Measurements from ENCODE around the gene PYCR2. TPM values are rescaled to one million over a fixed set of nuclear protein-coding genes. Genes with fewer than 3 reads are reported as not detected.

Gene PYCR2
- polyA plus RNA-seq, 2 of the 4 experiments (the other 2 are of a cell fraction) = 45.4 to 50.5 TPM

DNA sequence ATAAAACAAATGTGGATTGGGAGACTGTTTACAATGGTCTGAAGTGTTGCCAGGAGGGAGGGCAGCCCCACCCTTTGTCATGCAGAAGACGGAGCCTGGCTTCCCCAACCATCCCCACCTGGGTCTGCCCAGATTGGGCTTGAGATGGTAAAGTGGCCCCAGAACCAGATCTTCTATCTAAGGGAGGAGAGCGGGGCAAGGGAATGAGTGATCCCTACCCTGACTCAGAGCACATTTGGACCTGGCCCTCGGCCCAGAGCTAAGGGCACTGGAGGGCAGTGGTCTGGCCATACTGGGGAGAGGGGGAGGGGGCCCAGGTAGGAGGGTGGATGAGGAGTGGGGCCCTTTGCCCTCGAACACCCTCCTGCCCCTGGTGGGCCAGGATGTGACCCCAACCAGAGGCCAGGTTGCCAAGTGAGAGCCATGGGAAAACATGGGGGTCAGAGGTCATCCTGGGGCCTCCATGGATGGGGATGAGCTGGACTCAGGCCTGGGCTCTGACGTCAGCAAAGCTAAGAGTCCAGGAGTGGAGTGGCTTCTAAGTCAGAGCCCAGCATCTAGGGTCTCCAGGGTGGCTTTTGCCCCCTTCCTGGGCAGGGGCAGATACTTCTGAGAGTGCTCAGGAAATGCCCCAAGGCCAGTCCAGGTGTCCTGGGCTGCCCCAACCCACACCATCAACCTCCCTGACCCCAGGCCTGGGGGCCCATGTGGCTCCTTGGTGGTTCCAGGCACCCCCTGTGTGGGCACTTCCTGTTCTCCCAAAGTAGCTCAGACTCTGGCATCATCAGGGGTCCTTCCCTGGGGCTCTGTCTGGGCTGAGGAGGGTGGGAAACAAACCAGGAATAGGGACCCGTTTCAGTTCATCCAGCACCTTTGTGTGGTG lies 33.5 kb downstream of the PYCR2 start:
- peaks cover 39% of the 10 kb centered on the region for H3K4me1 ChIP-seq
- 63% methylated on average over 5 of the region's 6 CpGs for WGBS (ENCODE audit: missing lambda C conversion rate)
- TF ChIP-seq RAD21 (conservative IDR thresholded peaks at IDR 0.05 in 1 of 2, IDR thresholded peaks at IDR 0.05 in 1 of 2) (no peak), HOXB13 (CRISPR knock-in tag; IDR thresholded peaks at IDR 0.05; ENCODE audit: low read depth) (no peak)
- H3K4me3 ChIP-seq = no peak overlapping the region
- POLR2A ChIA-PET = interaction anchor here (1.2 to 1.6 kb wide), 2 partner anchors 9 to 34 kb away, joined by 4 read pairs; partner anchors contain the start of genes PYCR2 and TMEM63A
- CTCF ChIA-PET = interaction anchor here (0.7 to 19.4 kb wide), 8 partner anchors 8 to 416 kb away, joined by 3 to 207 read pairs (median 6); partner anchors contain the start of gene TMEM63A
- DNase-seq (ENCODE audit: low read depth in 1 of 2, low spot score in 1 of 2) (no peak), FAIRE-seq (no peak), ATAC-seq (peak in 1 of 2 experiments; percentile 8; a peak in 1 of 6 replicates)
- no peaks in the 10 kb centered on the region for H3K9me3 ChIP-seq
- H3K27ac ChIP-seq = peak overlapping the region in 1 of 2 experiments; percentile 22; a peak in 2 of 6 replicates
- no peak overlapping the region for H3K4me2 ChIP-seq

GRCh38 chr1:225889743-225890142 lies 34.3 kb downstream of the PYCR2 start:
- Histone ChIP-seq H3K4me1 (peaks cover 39% of the 10 kb centered on the region), H3K4me2 (no peak overlapping the region), H3K9me3 (no peaks in the 10 kb centered on the region), H3K4me3 (no peak overlapping the region), H3K27ac (no peak overlapping the region; a peak in 1 of 6 replicates)
- WGBS (ENCODE audit: missing lambda C conversion rate) = 84% methylated on average over 5 of the region's 5 CpGs
- CTCF ChIA-PET = interaction anchor here (0.7 to 19.4 kb wide), 8 partner anchors 9 to 415 kb away, joined by 3 to 207 read pairs (median 6); partner anchors contain the start of gene EPHX1
- no peak for DNase-seq (ENCODE audit: low read depth in 1 of 2, low spot score in 1 of 2)
- no peak for ATAC-seq
- no peak for TF ChIP-seq ZC3H11A (IDR thresholded peaks at IDR 0.05)
- TF ChIP-seq, protein P1, sequence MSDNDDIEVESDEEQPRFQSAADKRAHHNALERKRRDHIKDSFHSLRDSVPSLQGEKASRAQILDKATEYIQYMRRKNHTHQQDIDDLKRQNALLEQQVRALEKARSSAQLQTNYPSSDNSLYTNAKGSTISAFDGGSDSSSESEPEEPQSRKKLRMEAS (IDR thresholded peaks at IDR 0.05) = no peak
- FAIRE-seq = no peak
- POLR2A ChIA-PET = interaction anchor here (1.2 to 1.6 kb wide), 2 partner anchors 8 to 35 kb away, joined by 4 read pairs; partner anchors contain the start of genes PYCR2 and TMEM63A

DNA sequence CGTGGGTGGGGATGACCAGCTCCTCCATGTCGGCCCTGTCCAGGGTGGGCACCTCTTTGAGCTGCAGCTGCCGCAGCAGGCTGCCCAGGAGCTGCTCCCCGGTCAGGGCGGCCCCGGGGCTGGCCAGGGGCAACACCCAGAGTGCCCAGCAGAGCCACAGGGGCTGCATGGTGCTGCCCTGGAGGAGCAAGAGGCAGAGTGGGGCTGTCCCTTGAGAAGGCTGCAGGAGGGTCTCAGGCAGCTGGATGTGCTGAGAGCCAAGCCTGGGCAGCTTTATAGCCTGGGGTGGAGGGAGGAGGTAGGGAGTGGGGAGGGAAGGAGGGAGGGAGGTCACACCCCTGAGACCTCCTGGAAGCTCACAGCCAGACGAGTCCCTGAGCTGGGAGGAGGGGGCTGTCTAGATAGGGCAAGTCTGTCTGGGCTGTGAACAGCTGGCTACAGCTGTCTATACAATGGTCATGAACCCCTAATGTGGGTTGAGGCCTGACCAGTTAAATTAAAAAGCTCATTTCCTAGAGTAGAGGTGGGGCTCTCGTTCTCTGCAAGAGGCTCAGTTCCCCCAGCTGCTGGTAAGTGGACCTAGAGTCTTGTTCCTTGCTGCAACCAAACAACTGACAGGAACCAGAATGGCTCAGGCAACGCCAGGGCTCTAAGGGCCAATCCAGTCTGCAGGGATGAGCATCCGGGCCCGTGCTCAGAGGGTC lies 35.0 kb downstream of the PYCR2 start, which contains the start of gene LEFTY1:
TSS of gene LEFTY1 (minus strand) at position 249 of the 704 bp plus-strand sequence. CDS start at position 169, 80 bp downstream.
- H3K4me3 ChIP-seq = no peak within 1 kb of the TSS
- 65% methylated on average over 8 of the region's 11 CpGs for WGBS (ENCODE audit: missing lambda C conversion rate)
- ATAC-seq (peak in 1 of 2 experiments; percentile 32; a peak in 3 of 6 replicates), DNase-seq (ENCODE audit: low read depth in 1 of 2, low spot score in 1 of 2) (no peak), FAIRE-seq (no peak)
- ChIA-PET CTCF (interaction anchor here (0.6 to 19.4 kb wide), 7 partner anchors 10 to 468 kb away, joined by 3 to 207 read pairs (median 7); partner anchors contain the start of gene EPHX1), POLR2A (interaction anchor here (0.6 to 1.2 kb wide), 2 partner anchors 29 to 36 kb away, joined by 3 to 4 read pairs; partner anchors contain the start of gene PYCR2)
- H3K4me2 ChIP-seq = no peak within 1 kb of the TSS
- peaks cover 39% of the 10 kb centered on the region for H3K4me1 ChIP-seq
- peak within 1 kb of the TSS in 1 of 2 experiments; percentile 12; a peak in 2 of 6 replicates for H3K27ac ChIP-seq
- no peaks in the 10 kb centered on the region for H3K9me3 ChIP-seq
- TF ChIP-seq HDAC2 (IDR thresholded peaks at IDR 0.05) (no peak), BHLHE40 (IDR thresholded peaks at IDR 0.05; ENCODE audit: low read depth, low read length) (no peak), JUN (IDR thresholded peaks at IDR 0.05) (no peak), HEYL (CRISPR knock-in tag; IDR thresholded peaks at IDR 0.05) (no peak), CHD2 (IDR thresholded peaks at IDR 0.05; ENCODE audit: low read length, partially characterized antibody) (no peak), HMGXB4 (CRISPR knock-in tag; IDR thresholded peaks at IDR 0.05; ENCODE audit: borderline replicate concordance) (no peak), SREBF2 (IDR thresholded peaks at IDR 0.05) (no peak), CHD4 (IDR thresholded peaks at IDR 0.05; ENCODE audit: borderline replicate concordance) (no peak), CEBPB (IDR thresholded peaks at IDR 0.05) (no peak), KDM1A (IDR thresholded peaks at IDR 0.05; ENCODE audit: low read depth) (no peak), MAFK (IDR thresholded peaks at IDR 0.05; ENCODE audit: partially characterized antibody) (no peak), CTCF (IDR thresholded peaks at IDR 0.05) (no peak), NR3C1 (IDR thresholded peaks at IDR 0.05) (no peak), MYC (IDR thresholded peaks at IDR 0.05; ENCODE audit: borderline replicate concordance, low read length) (no peak), ELK1 (IDR thresholded peaks at IDR 0.05; ENCODE audit: low read depth, low read length) (no peak), ESRRA (IDR thresholded peaks at IDR 0.05; ENCODE audit: borderline replicate concordance, low read length) (no peak), CBX2 (IDR thresholded peaks at IDR 0.05; ENCODE audit: borderline replicate concordance, low read depth) (no peak), HOXB13 (CRISPR knock-in tag; IDR thresholded peaks at IDR 0.05; ENCODE audit: low read depth) (no peak), MAZ (IDR thresholded peaks at IDR 0.05; ENCODE audit: borderline replicate concordance, low read depth, low read length) (no peak)

All from A549 (cell line).